RPMI7951 (cell line): ENCODE data around the gene CEP72. TPM values are rescaled to one million over a fixed set of nuclear protein-coding genes. Genes with fewer than 3 reads are reported as not detected.

ENCODE experiments used
- DNase-seq: peaks from one replicate; pipeline ENCODE4 v3.0.0-alpha.2; 2012; ENCODE audit warnings: low read depth
- total RNA-seq: library from RNA; depleted of rRNA; stranded (reverse); fragments of >200 nt; shearing (Covaris generic); gene quantifications from 2 replicates; pipeline ENCODE4 v1.2.3, GENCODE V29; 2014

The CEP72 gene
- total RNA-seq, 1 experiment from 2014 or later, result 3.7 TPM

- DNase-seq, result no peak
Observed at GRCh38 chr5:659496-660263, 47.5 kb downstream of the CEP72 start.

GRCh38 chr5:660491-661030 lies 48.4 kb downstream of the CEP72 start:
- no peak for DNase-seq

GRCh38 chr5:661891-662750 lies 50.0 kb downstream of the CEP72 start:
- no peak for DNase-seq

- DNase-seq, result no peak
Observed at GRCh38 chr5:662751-663435, 50.8 kb downstream of the CEP72 start.

GRCh38 chr5:663436-664342 lies 51.5 kb downstream of the CEP72 start:
- no peak for DNase-seq

GRCh38 chr5:664343-664993 lies 52.3 kb downstream of the CEP72 start:
- no peak for DNase-seq

- no peak for DNase-seq
Observed at GRCh38 chr5:664994-665360, 52.8 kb downstream of the CEP72 start.

- DNase-seq, result no peak
Observed at GRCh38 chr5:665541-665955, 53.4 kb downstream of the CEP72 start.

GRCh38 chr5:665956-666711 lies 54.0 kb downstream of the CEP72 start:
- DNase-seq, result no peak

GRCh38 chr5:666816-667498 lies 54.8 kb downstream of the CEP72 start:
- no peak for DNase-seq

GRCh38 chr5:668283-668995 lies 56.3 kb downstream of the CEP72 start:
- no peak for DNase-seq

GRCh38 chr5:669111-669841 lies 57.1 kb downstream of the CEP72 start:
- peak; percentile 41 for DNase-seq

GRCh38 chr5:669842-670395 lies 57.8 kb downstream of the CEP72 start:
- no peak for DNase-seq

- no peak for DNase-seq
Observed at GRCh38 chr5:670396-671270, 58.5 kb downstream of the CEP72 start.

- DNase-seq, result peak; percentile 51
Observed at GRCh38 chr5:671459-672328, 59.6 kb downstream of the CEP72 start.
